Measurements from ENCODE around the gene FAF1.
"Not testable (repeated sequence)": the region's sequence is repeated elsewhere in the genome, so short reads cannot be mapped to it uniquely, and the experiment has no call there.

The FAF1 gene

DNA sequence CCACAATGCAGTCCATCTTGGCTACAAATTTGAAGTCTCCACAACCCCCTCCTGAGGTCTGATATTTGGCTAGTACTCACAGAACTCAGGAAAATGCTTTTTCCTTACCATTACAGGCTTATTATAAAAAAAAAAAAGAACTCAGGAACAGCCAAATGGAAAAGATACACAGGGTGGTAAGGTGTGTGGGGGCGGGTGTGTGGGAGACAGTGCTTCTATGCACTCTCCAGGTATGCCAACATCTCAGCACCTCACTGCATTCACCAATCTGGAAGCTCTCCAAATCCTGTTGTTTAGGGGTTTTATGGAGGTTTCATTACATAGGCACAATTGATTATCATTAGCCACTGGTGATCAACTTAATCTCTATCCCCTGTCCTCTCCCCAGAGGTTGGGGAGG, 126.9 kb downstream of the FAF1 start:
- DNase-seq = no peak

DNA sequence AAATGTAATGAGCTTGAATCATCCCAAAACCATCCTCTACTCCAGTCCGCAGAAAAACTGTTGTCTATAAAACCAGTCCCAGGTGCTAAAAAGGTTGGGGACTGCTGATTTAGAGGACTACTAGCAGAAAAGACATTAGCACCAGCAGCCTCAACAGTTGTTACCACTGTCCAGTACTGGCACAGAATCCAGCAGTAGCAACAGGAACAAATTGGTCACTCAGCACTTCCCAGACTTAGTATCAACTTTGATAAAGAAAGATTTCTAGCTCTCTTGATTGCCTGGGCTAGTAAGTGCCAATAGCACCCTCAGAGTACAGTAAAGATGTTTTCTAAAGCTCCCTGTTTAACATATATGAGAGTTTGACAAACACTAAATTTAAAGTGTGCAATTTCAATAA, 127.9 kb downstream of the FAF1 start:
- no peak for DNase-seq

DNA sequence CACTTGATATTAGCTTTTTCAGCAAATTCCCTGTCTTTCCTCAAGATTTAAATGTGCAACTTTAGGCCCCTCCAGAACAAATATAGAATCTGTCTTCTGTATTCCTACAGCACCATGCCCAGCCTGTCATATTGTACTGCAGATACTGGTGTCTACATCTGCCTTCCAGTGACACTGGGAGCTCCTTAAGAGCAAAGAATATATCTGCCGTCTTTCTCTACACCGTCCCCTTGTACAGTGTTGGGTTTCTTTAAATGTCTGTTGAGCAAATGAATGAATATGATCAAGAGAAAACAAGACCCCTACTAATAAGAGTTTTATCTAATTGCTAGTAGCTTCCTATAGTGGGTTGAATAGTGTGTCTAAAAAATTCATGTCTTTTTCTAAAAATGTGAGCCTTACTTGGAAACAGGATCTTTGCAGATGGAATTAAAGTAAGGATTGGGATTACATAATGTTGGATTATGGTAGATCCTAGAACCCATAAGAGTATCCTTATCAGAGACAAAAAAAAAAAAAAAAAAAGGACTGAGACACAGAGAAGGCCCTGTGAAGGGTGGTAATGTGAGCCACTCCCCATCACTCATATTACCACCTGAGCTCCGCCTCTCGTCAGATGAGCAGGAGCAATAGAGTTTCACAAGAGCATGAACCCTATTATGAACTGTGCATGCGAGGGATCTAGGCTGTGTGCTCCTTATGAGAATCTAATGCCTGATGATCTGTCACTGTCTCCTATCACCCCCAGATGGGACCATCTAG, 128.6 kb downstream of the FAF1 start:
- DNase-seq = no peak

DNA sequence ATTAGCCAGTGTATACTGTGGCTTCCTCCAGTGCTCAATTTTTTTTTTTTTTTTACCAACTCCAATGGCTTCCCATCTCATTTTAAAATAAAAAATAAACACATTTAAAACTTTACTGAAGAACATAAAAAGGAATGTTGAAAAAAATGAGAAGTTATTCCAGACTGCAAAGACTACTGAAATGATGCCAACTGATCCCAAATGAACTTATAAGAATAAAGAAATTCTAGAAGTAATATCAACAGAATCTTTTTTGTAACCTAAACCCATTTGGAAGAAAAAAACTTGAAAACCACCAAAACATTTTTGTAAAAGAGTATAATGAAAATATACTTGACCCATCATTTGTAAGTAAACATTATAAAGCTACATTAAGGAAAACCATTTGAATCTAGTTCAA, 129.4 kb downstream of the FAF1 start:
- no peak for DNase-seq

DNA sequence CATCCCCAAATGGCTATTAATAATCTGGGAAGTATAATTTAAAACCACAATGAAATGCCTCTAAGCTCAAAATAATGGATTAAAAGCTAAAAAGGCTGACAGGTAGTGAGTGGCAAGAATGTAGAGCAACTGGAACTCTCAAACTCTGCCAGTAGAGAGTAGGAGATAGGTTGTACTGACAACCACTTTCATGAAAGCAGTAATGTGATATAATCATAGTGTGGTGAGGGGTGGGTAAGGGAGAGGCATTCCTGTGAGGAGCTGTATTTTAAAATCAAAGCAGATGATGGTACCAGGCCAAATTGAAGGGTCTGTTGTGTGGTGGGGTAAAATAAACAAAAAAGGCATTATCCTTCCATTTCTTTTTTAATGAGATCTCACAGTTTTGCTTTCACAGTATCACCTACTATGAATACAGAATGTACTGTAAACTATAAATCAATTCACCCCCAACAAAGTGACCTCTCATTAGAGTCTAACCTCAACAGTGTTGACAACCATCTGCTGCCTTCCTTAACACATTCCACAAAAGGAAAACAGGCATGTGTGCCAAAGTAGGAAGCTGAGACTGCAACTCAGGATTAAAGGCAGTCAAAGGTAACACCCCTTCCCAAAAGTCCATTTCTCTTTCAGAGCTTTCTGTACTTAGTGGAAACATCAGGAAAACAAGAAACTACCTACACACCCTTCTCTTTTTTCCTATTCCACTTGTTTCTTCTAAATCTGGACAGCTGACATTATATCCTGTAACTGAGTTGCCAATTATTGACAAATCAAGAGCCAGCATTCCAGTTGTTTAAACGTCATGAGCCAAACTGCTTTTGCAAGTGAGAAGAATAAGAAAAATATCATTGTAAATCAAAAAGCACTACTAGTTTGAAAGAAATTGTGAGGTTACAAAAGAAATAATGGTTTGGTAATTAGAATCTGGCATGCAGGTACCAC, 130.8 kb downstream of the FAF1 start:
- DNase-seq = peak; percentile 5

DNA sequence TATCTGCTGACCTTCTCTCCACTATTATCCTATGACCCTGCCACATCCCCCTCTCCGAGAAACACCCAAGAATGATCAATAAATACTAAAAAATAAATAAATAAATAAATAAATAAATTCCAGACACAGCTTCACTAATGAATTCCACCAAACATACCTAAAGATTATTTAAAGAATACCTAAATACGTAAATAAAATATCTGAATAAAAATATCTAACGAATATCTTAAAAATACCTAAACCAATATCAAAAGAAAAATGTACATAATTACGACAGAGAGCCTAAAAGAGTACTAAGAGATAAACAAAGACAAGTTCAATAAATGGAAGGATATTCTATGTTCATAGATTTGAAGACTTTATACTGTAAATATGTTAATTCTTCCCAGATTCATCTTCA, 132.5 kb downstream of the FAF1 start:
- DNase-seq = no peak

DNA sequence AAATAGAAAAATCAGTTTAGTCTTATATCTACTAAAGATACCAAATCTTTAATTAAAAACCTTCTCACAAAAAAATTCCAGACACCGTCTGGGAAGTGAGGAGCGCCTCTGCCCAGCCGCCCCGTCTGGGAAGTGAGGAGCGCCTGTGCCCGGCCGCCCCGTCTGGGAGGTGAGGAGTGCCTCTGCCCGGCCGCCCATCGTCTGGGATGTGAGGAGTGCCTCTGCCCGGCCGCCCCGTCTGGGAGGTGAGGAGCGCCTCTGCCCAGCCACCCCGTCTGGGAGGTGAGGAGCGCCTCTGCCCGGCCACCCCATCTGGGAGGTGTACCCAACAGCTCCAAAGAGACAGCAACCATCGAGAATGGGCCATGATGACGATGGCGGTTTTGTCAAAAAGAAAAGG, 133.3 kb downstream of the FAF1 start:
- DNase-seq = not testable (repeated sequence)

DNA sequence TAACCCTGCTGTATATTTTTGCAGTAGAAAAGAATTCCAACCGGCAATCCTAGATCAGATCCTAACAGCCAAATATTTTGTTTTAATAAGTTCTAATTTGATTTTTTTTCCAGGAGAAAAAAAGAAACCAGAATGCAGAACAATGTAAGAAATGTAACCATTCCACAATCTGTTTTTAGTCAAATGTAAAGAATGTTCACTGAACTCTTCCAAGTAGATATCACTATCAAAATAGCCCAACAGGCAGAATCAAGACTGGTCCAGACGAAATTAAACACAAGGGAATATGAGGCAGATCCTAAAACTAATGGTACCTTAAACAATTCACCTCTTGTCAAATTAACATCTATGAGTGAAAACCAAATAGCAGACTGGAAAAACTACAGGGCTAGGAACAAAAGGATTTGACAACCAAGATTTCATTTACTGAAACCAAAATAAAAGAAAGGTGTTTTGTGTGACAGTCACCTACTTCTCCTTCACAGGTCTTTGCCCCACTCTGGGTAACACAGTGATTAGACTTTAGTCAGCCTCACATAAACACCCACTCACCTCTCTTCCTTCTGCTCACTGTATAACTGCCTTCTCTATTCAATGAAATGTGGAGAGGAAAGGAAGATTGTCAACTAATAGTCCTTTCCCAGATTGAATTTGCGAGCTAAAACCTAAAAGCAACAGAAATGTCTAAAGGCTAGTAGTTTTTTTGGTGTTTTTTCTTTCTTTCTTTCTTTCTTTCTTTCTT, 137.9 kb downstream of the FAF1 start:
- no peak for DNase-seq

DNA sequence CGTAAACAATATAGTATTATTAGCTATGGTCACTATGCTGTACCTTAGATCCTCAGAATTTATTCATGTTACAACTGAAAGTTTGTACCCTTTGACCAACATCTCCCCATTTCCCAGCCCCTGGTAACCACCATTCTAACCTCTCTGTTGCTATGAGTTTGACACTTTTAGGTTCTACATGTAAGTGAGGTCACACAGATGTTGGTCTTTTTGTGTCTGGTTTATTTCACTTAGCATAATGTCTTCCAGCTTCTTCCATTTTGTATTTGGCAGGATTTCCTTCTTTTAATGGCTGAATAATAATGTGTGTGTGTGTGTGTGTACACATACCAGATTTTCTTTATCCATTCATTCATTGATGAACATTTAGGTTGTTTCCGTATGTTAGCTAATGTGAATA, 139.5 kb downstream of the FAF1 start:
- no peak for DNase-seq

DNA sequence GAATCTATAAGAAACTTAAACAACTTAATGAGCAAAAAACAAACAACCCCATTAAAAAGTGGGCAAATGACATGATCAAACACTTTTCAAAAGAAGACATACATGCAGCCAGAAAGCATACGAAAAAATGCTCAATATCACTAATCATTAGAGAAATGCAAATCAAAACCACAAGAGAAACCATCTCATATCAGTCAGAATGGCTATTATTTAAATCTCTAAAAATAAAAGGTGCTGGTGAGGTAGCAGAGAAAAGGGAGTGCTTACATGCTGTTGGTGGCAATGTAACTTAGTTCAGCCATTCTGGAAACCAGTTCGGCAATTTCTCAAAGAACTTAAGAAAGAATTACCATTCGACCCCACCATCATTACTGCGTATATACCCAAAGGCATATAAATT, 147.7 kb downstream of the FAF1 start:
- DNase-seq = no peak

DNA sequence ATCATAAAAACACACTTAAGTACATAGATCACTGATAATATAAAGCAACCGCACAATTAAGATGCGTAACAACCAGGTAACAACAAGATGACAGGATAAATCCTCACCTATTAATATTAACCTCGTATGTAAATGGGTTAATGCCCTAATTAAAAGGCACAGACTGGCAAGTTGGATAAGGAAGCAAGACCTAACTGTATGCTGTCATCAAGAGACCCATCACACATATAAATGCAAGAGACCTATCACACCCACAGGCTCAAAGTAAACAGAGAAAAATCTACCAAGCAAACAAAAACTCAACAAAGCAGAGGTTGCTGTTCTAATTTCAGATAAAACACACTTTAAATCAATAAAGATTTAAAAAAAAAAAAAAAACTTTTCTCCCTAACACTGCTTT, 151.8 kb downstream of the FAF1 start:
- DNase-seq = no peak

DNA sequence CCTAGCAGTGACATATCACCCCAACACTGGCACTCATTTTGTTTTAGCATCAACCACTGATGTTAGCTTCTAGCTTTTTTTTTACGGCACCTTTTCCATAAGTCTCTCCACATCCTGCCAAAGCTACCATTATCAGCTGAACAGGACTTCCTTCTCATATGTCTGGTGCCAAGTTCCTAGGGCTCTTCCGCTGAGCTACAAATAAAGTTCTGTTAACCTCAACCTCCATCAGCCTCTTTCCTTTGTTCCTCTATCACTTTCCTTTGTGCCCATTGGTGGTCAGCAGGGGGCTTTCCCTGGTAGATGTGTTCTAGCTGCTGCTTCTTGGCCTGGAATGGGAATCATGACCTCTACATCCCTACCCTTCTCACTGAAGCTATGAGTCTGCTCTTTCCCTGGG, 163.8 kb downstream of the FAF1 start:
- DNase-seq = no peak

DNA sequence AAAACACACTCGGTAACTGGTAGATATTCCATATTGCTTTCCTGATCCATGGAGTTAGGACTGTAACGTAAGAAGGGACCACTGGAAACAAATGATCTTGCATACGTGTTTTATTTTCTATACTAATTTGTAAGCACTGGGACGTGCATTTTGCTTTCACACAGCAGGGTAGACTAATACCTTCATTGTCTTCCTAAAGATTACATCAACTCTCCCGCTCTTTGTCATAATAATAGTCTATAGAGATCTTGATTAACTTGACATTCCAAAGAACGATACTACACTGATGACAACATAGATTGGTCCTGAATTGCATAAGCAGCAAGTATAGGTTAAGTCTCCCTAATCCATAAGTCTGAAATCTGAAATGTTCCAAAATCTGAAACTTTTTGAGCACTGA, 166.5 kb downstream of the FAF1 start:
- DNase-seq = no peak

DNA sequence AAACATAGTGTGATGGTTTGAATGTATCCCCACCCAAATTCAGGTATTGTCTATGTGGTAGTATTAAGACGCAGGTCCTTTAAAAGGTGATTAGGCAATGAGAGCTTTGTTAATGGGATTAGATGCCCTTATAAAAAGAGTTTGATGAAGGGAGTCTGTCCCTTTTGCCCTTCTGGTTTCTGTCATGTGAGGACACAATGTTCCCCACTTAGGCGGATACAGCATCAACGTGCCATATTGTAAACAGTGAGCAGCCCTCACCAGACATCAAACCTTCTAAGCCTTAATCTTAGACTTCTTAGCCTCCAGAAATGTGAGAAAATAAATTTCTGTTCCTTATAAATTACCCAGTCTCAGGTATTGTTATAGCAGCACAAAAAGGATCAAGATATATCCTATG, 172.8 kb downstream of the FAF1 start:
- no peak for DNase-seq

DNA sequence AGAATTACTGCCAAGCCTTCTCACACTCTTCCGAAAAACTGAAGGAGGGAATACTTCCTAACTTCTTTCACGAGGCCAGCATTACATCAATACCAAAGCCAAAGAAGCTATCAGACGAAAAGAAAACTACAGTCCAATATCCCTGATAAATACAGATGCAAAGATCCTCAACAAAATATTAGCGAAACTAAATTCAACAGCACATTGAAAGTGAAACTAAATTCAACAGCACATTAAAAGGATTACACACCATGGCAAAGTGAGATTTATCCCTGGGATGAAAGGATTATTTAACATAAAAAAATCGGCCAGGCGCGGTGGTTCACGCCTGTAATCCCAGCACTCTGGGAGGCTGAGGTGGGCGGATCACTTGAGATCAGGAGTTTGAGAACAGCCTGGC, 176.8 kb downstream of the FAF1 start:
- no peak for DNase-seq

DNA sequence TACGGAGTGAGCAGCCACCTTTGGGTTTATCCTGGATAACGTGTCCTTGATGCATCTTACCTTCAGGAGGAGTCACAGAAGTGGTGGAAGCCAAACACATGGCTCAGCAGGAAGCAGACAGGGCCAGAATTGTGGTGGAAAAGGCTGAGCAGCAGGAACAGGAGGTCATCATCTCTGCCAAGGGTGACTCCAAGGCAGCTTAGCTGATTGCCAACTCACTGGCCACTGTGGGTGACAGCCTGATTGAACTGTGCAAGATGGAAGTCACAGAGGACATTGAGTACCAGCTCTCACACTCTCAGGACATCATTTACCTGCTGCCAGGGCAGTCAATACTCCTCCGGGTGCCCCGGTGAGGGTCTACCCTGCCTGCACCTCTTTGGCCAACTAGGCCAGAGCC, 179.3 kb downstream of the FAF1 start:
- DNase-seq = no peak

DNA sequence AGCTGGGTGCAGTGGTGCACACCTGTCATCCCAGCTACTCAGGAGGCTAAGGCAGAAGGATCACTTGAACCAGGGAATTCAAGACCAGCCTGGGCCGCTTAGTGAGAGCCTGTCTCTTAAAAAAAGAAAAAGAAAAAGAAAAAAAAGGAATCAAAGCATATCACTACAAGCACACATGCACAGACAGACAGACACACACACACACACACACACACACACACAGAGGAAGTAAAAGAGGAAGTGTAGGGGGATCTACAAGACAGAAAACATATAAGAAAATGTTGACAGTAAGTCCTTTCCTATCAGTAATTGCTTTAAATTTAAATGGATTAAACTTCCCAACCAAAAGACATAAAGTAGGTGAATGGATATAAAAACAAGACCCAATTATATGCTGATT, 180.3 kb downstream of the FAF1 start:
- no peak for DNase-seq

DNA sequence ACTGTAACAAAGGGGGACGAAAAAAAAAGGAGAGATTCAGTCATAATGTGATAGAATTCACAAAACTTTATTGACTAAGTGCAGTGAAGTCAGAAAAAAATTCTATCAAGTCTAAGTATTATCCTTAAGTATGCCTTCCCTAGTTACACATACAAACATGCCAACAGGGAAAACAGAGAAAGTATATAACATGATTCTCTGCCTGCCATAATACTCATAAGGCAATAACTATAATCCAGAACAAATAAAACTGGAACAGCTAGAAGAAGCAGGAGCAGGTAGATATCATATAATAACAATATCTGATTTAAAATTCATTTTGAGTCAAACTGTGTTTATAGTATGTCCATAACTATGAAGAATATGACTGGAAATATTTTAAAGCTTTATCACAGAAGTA, 184.3 kb downstream of the FAF1 start:
- no peak for DNase-seq

DNA sequence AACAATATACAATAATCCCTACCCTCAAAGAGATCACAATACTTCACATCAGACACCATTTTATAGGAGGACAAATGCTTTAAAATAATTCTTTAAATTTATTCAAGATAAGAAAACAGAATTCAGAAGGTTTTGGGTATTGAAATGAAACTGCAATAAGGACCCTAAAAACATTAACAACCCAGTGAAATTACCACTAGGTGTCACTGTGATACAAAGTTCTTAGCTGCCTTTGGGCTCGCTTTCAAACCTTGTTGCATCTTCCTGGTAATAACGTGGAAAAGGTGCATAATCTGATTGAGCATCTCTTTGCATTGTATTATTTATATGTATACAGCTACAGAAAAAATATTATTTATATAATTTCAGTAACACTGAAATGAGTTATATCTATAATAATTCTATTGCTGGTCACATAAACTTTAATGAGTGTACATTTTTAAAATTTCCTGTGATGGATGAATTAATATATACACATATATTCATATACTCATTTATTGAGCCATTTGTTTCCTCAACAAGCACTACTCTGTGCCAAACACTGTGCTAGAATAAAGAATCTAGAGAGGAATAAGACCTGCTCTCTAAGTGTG, 185.2 kb downstream of the FAF1 start:
- no peak for DNase-seq

DNA sequence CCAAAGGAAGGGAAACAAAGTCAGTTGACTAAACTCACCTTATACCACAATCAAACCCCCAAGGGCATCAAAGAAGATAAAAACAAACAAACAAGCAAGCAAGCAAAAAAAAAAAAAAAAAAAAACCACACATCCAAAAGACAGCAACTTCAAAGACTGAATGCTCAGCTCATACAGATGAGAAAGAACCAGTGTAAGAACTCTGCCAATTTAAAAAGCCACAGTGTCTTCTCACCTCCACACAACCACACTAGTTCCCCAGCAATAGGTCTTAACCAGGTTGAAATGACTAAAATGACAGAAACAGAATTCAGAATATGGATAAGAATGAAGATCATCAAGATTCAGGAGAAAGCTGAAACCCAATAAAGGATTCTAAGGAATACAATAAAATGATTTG, 193.4 kb downstream of the FAF1 start:
- DNase-seq = no peak

DNA sequence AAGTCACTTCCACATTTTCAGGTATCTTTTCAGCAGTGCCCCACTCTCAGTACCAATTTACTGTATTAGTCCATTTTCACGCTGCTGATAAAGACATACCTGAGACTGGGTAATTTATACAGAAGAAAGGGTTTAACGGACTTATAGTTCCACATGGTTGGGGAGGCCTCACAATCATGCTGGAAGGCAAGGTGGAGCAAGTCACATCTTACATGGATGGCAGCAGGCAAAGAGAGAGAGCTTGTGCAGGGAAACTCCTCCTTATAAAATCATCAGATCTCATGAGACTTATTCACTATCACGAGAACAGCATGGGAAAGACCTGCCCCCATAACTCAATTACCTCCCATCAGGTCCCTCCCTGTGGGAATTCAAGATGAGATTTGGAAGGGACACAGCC, 203.5 kb downstream of the FAF1 start:
- DNase-seq = not testable (repeated sequence)

DNA sequence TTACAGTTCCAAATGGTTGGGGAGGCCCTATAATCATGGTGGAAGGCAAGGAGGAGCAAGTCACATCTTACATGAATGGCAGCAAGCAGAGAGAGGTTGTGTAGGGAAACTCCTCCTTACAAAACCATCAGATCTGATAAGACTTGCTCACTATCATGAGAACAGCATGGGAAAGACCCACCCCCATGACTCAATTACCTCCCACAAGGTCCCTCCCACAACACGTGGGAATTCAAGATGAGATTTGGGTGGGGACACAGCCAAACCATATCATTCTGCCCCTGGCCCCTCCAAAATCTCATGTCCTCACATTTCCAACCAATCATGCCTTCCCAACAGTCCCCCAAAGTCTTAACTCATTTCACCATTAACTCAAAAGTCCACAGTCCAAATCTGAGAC, 205.3 kb downstream of the FAF1 start:
- not testable (repeated sequence) for DNase-seq

DNA sequence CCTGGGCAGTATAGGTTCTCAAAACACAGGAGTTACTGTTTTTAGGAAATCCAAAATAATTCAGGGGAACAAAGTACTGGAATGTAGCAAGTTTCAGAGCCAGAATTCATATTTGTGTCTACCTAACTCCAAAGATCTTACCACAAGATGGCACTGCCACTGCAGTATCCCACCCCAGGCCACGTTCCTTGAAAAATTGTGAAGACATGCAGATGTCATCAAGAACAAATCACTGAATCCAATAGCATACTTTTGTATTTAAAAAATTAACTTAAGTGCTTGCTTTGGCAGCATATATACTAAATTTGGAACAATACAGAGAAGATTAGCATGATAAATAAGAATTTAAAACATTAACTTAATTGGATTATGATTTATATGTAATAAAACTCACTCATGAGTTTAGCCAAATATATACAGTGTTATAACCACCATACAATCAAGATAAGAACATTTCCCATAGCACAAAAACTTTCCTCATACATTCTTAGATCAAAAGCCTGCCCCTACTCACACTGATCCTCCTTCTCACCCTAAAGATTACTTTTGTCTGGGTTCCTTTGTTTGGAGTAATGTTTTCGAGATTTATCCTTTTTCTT, 209.9 kb downstream of the FAF1 start:
- DNase-seq = no peak
